Mucosa of stomach (tissue), 1 donor: Measurements from ENCODE around the gene ATP11A.

Experiments
- H3K27me3 ChIP-seq: one replicate; pipeline ENCODE4 v1.7.0; 2013; ENCODE audit warnings: mild to moderate bottlenecking, low read length; ENCODE audit not compliant: control insufficient read depth, insufficient read depth
- H3K36me3 ChIP-seq: one replicate; pipeline ENCODE4 v1.7.0; 2013; ENCODE audit warnings: low read length; ENCODE audit not compliant: control insufficient read depth, insufficient read depth
- H3K4me1 ChIP-seq: one replicate; pipeline ENCODE4 v1.7.0; 2013; ENCODE audit warnings: mild to moderate bottlenecking, low read length; ENCODE audit not compliant: control insufficient read depth, insufficient read depth
- H3K4me3 ChIP-seq: one replicate; pipeline ENCODE4 v1.7.0; 2013; ENCODE audit warnings: low read length
- H3K9ac ChIP-seq: one replicate; pipeline ENCODE4 v1.7.0; 2013; ENCODE audit warnings: mild to moderate bottlenecking, low read length, moderate library complexity
- H3K9me3 ChIP-seq: one replicate; pipeline ENCODE4 v1.7.0; 2013; ENCODE audit warnings: mild to moderate bottlenecking, low read length, moderate library complexity; ENCODE audit not compliant: control insufficient read depth
- donor health status: Pancreatic carcinoma.

The ATP11A gene

DNA sequence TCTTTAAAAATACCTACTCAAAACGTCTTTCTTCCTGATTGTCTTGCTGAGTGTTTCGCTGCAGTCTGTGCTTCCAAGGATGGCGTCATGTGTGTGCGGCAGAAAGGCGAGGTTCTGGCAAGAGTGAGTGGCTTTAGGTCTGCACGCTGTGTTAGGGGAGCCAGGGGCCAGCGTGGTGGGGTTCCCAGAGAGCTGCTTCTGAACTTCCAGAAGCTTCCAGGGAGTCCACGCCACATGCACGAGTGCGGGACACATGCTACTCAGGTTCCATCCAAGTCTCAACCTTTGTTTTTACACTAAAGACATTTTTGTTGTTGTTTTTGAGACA lies 67.9 kb downstream of the ATP11A start:
- Histone ChIP-seq H3K27me3 (no peaks in the 10 kb centered on the region), H3K36me3 (no peaks in the 10 kb centered on the region), H3K4me3 (no peak overlapping the region), H3K9me3 (no peaks in the 10 kb centered on the region), H3K9ac (no peak overlapping the region), H3K4me1 (peaks cover 18% of the 10 kb centered on the region)

DNA sequence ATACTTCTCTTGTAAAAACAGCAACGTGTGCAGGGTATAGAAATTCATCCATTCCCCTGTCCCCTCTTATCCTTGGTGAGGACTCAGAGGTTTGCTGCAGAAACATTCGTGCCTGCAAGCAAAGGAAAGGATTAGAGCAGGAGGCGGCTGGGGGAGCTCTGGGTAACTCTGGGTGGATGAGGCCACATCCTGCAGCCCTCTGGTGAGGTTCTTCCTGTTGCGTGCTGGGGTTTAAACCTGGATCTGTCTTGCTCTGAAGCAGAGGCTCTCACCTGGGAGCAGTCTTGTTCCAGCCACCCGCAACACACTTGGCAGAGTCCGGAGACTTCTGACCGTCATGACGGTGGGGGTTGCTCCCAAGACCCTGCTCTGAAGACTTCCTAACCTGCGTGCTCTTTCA lies 69.2 kb downstream of the ATP11A start:
- Histone ChIP-seq H3K27me3 (no peaks in the 10 kb centered on the region), H3K4me1 (peaks cover 18% of the 10 kb centered on the region), H3K9ac (no peak overlapping the region), H3K36me3 (no peaks in the 10 kb centered on the region), H3K4me3 (no peak overlapping the region), H3K9me3 (no peaks in the 10 kb centered on the region)

DNA sequence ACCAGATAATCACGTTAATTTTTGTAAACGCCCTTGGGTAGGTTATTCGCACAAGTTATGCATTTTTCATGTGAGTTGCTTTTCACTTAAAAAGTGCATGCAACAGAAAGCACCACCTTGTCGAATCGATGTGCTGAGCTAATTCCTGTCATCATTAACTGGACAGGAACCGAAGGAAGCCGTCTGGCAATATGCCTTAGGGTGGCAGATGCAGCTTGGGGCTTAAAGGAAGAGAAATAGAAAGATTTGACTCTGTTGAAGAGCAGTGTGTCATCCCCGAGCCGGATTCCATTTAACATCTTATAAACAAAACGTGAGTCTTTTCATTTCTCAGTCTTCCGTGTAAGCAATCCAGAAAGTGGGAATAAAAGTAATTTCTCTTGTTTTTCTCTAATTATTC lies 70.0 kb downstream of the ATP11A start:
- Histone ChIP-seq H3K9me3 (no peaks in the 10 kb centered on the region), H3K4me1 (peaks cover 18% of the 10 kb centered on the region), H3K27me3 (no peaks in the 10 kb centered on the region), H3K4me3 (no peak overlapping the region), H3K9ac (no peak overlapping the region), H3K36me3 (no peaks in the 10 kb centered on the region)

DNA sequence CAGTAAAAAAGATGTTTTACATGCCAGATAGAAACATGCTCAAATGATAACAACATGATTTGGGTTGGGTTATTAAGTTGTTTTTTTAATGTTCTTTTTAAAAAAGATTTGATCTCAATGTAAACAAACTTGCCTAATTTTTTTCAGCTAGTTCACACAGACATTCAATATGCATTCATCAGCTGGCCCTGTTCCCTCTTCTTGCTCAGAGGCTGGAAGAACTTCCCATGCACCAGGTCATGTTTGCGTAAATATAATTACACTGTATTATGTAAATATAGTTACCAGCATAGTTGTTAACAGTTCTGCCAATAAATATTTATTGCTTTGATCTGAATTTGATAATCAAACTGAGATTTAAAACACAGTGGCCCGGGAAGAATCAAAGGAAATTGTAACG lies 70.6 kb downstream of the ATP11A start:
- H3K4me3 ChIP-seq = no peak overlapping the region
- H3K4me1 ChIP-seq = peaks cover 18% of the 10 kb centered on the region
- H3K27me3 ChIP-seq = no peaks in the 10 kb centered on the region
- no peaks in the 10 kb centered on the region for H3K9me3 ChIP-seq
- H3K9ac ChIP-seq = no peak overlapping the region
- H3K36me3 ChIP-seq = no peaks in the 10 kb centered on the region

DNA sequence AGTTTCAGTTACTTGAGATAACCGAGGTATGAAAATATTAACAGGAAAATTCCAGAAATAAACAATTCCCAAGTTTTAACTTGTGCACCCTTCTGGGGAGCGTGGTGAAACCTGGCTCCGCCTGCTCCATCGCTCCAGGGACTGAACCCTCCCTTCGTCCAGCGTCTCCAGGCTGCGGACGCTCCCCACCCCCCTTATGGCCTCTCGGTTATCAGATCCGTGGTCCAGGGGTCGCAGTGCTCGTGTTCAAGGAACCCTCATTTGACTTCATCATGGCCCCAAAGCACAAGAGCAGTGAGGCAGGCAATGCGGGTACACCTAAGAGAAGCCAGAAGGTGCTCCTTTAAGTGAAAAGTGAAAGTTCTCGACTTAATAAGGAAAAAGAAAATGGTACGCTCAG lies 71.1 kb downstream of the ATP11A start:
- Histone ChIP-seq H3K4me3 (no peak overlapping the region), H3K27me3 (no peaks in the 10 kb centered on the region), H3K36me3 (no peaks in the 10 kb centered on the region)

DNA sequence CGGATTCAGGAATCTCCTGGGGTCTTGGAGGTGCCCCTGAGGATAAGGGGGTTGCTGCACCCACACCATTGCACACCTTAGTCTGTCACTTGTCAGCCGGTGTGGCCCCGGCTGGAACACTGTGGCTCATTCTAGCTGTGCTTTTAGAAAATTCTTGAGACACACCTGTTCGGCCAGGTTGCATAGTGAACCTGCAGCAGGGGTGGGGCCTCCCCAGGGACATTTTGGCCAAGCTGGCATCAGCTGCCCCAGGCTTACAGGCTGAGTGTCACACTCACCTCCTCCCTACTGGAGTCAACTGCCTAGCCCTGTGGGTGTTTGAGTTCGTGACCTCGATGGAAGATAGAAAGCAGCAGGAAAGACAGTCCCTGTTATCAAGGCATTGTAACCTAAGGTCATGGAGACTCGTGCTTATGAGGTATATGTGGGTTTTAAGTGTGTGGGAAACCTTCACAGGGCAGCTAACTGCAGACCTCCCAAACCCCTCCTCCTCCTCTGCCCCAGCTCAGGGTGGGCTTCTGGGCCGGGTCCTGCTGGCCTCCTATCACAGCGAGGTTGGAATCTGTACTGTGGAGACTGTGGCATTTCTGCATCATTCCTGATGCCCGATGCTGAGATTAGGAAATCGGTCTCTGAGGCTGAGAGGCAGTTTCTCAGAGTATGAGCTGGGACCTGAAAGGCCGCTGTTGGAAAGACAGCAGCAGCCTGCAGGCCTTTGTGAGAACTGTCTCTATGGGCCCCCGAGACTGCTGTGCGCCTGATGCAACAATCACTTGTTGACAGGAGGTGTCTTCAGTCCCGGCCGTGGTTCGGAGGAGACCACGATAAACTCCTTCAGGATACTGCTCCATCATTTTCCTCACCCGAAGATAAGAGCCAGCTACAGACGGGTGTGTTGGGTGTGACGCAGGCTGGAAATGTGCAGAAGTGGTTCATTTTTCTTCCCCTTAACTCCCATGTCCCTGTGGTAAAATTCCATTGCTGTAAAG lies 72.2 kb downstream of the ATP11A start:
- no peak overlapping the region for H3K9ac ChIP-seq
- no peaks in the 10 kb centered on the region for H3K9me3 ChIP-seq
- H3K4me1 ChIP-seq = peaks cover 9% of the 10 kb centered on the region
- no peaks in the 10 kb centered on the region for H3K27me3 ChIP-seq
- H3K4me3 ChIP-seq = no peak overlapping the region
- no peaks in the 10 kb centered on the region for H3K36me3 ChIP-seq

More for the DNA sequence above, 71.1 kb downstream of the ATP11A start:
- no peaks in the 10 kb centered on the region for H3K9me3 ChIP-seq
- H3K4me1 ChIP-seq = peaks cover 18% of the 10 kb centered on the region
- H3K9ac ChIP-seq = peak overlapping the region; percentile 50

DNA sequence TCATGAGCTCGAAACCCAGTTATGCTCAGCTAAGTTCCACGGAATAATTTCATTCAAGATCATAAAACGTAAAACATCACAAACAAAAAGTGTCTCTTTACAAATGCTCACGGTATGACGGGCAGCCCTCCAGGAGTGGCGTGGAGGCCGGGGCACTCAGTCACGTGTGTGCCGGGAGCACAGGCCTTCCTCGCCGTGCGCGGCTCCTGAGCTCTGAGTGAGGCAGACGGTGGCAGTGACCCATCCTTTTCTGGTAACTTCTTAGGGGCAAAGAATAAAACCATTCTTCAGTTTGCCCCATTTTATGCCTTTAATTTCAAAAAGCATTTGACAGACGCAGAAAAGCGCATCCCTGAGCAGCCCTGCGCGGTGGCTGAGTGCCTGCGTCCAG lies 72.8 kb downstream of the ATP11A start:
- Histone ChIP-seq H3K36me3 (no peaks in the 10 kb centered on the region), H3K4me3 (no peak overlapping the region), H3K4me1 (peaks cover 8% of the 10 kb centered on the region), H3K9me3 (no peaks in the 10 kb centered on the region), H3K9ac (no peak overlapping the region), H3K27me3 (no peaks in the 10 kb centered on the region)

DNA sequence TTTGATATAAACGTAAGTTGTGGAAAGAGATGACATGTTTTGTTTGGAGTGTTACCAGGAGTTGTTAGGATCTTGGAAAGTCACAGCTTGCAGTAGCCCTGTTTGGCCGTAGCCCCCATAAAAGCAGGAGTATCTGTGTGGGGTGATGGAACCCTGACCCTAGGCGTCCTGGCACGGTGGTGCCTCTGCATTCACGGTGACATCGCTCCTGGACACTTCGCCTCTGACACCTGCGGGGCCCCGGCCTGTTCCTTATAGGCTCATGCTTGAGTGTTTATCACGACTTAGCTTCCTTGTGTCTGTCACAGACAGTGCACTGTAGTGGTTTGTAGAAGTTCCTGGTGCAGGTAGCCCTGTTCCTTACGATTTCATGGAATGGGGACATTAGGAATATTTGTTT lies 74.2 kb downstream of the ATP11A start:
- H3K4me3 ChIP-seq = no peak overlapping the region
- H3K27me3 ChIP-seq = no peaks in the 10 kb centered on the region
- no peak overlapping the region for H3K9ac ChIP-seq
- no peaks in the 10 kb centered on the region for H3K9me3 ChIP-seq
- H3K36me3 ChIP-seq = no peaks in the 10 kb centered on the region
- peaks cover 11% of the 10 kb centered on the region for H3K4me1 ChIP-seq

DNA sequence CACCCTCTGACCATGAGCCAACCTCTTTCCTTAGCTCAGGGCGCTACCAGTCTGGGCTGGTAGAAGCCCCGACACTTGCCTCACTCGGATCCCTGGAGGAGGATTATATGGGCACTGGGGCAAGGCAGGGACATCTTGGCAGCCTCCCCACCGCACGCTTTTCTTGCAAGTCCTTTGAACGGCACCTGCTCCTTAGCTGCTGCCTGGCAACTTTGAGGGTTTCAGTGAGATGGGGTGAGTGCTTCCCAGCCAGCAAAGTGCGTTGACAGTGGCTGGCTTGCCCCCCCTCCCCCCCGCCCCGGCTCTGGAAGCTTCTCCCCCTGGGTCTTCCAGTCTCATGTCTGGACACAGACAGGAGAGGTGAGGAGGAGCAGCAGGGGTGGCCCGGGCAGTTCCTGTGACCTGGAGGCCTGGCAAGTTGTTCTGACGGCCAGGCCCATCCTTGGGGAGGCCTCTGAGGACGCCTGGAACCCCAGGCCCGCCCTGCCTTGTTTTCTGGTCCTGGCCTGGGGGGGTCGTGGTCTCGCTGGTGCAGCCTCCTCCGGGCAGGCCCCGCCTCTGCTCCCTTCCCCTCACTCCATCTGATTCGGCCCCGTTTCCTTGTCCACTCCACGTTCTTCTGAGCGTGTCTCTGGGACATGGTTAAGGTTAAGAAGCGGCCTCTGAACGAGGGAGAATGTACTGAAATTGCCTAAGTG lies 75.2 kb downstream of the ATP11A start:
- Histone ChIP-seq H3K4me1 (peaks cover 15% of the 10 kb centered on the region), H3K9ac (no peak overlapping the region), H3K36me3 (no peaks in the 10 kb centered on the region), H3K27me3 (peaks cover 4% of the 10 kb centered on the region), H3K9me3 (no peaks in the 10 kb centered on the region), H3K4me3 (no peak overlapping the region)

DNA sequence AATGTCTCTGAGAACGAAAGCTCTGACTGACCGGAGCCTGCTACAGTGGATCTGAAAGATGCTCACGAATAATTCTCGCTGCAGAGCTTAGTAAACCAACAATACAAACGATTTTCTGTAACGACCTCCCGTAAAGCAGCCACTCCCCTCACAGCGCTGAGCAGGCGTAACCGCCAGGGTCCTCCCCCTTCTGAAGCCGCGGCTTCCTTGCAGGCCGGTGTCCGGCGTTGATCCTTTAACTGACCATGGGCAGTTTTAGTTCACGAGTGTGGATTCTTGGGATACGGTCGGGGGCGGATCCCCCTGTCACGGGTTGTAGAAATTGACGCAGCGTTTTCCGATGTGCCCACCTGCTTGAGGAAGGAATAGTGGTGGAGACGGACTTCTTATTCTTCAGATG lies 75.9 kb downstream of the ATP11A start:
- no peak overlapping the region for H3K4me3 ChIP-seq
- peaks cover 6% of the 10 kb centered on the region for H3K27me3 ChIP-seq
- no peak overlapping the region for H3K9ac ChIP-seq
- no peaks in the 10 kb centered on the region for H3K9me3 ChIP-seq
- H3K36me3 ChIP-seq = no peaks in the 10 kb centered on the region
- H3K4me1 ChIP-seq = peaks cover 16% of the 10 kb centered on the region

DNA sequence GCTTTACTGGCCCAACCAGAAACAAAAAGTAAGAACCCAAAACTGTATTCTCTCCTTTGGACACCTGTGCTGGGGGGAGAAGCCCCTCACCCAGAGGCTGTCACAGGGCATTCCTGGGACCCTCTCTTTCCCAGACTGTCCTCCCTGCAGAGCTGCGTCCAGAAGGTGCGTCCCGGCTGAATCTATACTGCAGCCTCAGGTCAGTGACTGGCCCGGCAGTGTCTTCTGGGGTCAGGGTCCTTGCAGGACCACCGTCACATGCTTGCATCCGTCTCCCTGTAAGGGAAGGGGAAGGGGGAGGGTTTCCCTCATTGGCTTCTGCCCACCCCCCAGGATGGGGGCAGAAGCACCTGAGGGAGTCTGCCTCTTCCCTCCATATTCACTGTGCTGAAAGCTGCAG lies 76.5 kb downstream of the ATP11A start:
- Histone ChIP-seq H3K36me3 (no peaks in the 10 kb centered on the region), H3K27me3 (peaks cover 6% of the 10 kb centered on the region), H3K4me1 (peaks cover 22% of the 10 kb centered on the region), H3K4me3 (no peak overlapping the region), H3K9me3 (no peaks in the 10 kb centered on the region), H3K9ac (no peak overlapping the region)
